ENCODE data around the gene INSIG1. TPM values are rescaled to one million over a fixed set of nuclear protein-coding genes. Genes with fewer than 3 reads are reported as not detected.

INSIG1 gene
- total RNA-seq, 1 donor = 128 TPM

GRCh38 chr7:155337946-155338631, 40.4 kb downstream of the INSIG1 start:
- Histone ChIP-seq H3K4me1 (ENCODE audit: insufficient read depth, low read length) (peaks cover 9% of the 10 kb centered on the region), H3K4me3 (ENCODE audit: low read length) (no peak overlapping the region), H3K9me3 (ENCODE audit: low read depth, low read length) (no peaks in the 10 kb centered on the region), H3K27me3 (ENCODE audit: insufficient read depth, low read length) (peaks cover 9% of the 10 kb centered on the region)

GRCh38 chr7:155338632-155339320, 41.1 kb downstream of the INSIG1 start:
- Histone ChIP-seq H3K27me3 (ENCODE audit: insufficient read depth, low read length) (peaks cover 9% of the 10 kb centered on the region), H3K4me3 (ENCODE audit: low read length) (no peak overlapping the region), H3K4me1 (ENCODE audit: insufficient read depth, low read length) (peaks cover 9% of the 10 kb centered on the region), H3K9me3 (ENCODE audit: low read depth, low read length) (no peaks in the 10 kb centered on the region)

GRCh38 chr7:155339474-155339873, 41.8 kb downstream of the INSIG1 start:
- Histone ChIP-seq H3K4me3 (ENCODE audit: low read length) (no peak overlapping the region), H3K9me3 (ENCODE audit: low read depth, low read length) (no peaks in the 10 kb centered on the region), H3K27me3 (ENCODE audit: insufficient read depth, low read length) (peaks cover 9% of the 10 kb centered on the region), H3K4me1 (ENCODE audit: insufficient read depth, low read length) (peaks cover 10% of the 10 kb centered on the region)

- no peaks in the 10 kb centered on the region for H3K9me3 ChIP-seq (ENCODE audit: low read depth, low read length)
- H3K4me1 ChIP-seq (ENCODE audit: insufficient read depth, low read length) = peaks cover 16% of the 10 kb centered on the region
These were observed 42.4 kb downstream of the INSIG1 start for GRCh38 chr7:155340071-155340531.

GRCh38 chr7:155340721-155341120, 43.0 kb downstream of the INSIG1 start:
- Histone ChIP-seq H3K4me3 (ENCODE audit: low read length) (no peak overlapping the region), H3K4me1 (ENCODE audit: insufficient read depth, low read length) (peaks cover 19% of the 10 kb centered on the region), H3K27me3 (ENCODE audit: insufficient read depth, low read length) (peaks cover 7% of the 10 kb centered on the region), H3K9me3 (ENCODE audit: low read depth, low read length) (no peaks in the 10 kb centered on the region)

More at GRCh38 chr7:155340071-155340531, 42.4 kb downstream of the INSIG1 start:
- peaks cover 9% of the 10 kb centered on the region for H3K27me3 ChIP-seq (ENCODE audit: insufficient read depth, low read length)
- no peak overlapping the region for H3K4me3 ChIP-seq (ENCODE audit: low read length)

- no peaks in the 10 kb centered on the region for H3K9me3 ChIP-seq (ENCODE audit: low read depth, low read length)
- H3K4me1 ChIP-seq (ENCODE audit: insufficient read depth, low read length) = peaks cover 19% of the 10 kb centered on the region
- peaks cover 3% of the 10 kb centered on the region for H3K27me3 ChIP-seq (ENCODE audit: insufficient read depth, low read length)
- no peak overlapping the region for H3K4me3 ChIP-seq (ENCODE audit: low read length)
These were observed 43.8 kb downstream of the INSIG1 start for GRCh38 chr7:155341463-155341983.

- H3K4me1 ChIP-seq (ENCODE audit: insufficient read depth, low read length) = peaks cover 19% of the 10 kb centered on the region
- peaks cover 3% of the 10 kb centered on the region for H3K27me3 ChIP-seq (ENCODE audit: insufficient read depth, low read length)
- no peak overlapping the region for H3K4me3 ChIP-seq (ENCODE audit: low read length)
These were observed 44.6 kb downstream of the INSIG1 start for GRCh38 chr7:155342313-155342712.

GRCh38 chr7:155343150-155343549, 45.5 kb downstream of the INSIG1 start:
- no peaks in the 10 kb centered on the region for H3K9me3 ChIP-seq (ENCODE audit: low read depth, low read length)
- no peak overlapping the region for H3K4me3 ChIP-seq (ENCODE audit: low read length)
- H3K4me1 ChIP-seq (ENCODE audit: insufficient read depth, low read length) = peaks cover 19% of the 10 kb centered on the region
- H3K27me3 ChIP-seq (ENCODE audit: insufficient read depth, low read length) = peaks cover 3% of the 10 kb centered on the region

More at GRCh38 chr7:155342313-155342712, 44.6 kb downstream of the INSIG1 start:
- no peaks in the 10 kb centered on the region for H3K9me3 ChIP-seq (ENCODE audit: low read depth, low read length)

GRCh38 chr7:155343661-155344121, 46.0 kb downstream of the INSIG1 start:
- H3K9me3 ChIP-seq (ENCODE audit: low read depth, low read length) = no peaks in the 10 kb centered on the region
- H3K4me1 ChIP-seq (ENCODE audit: insufficient read depth, low read length) = peaks cover 18% of the 10 kb centered on the region
- no peak overlapping the region for H3K4me3 ChIP-seq (ENCODE audit: low read length)
- peaks cover 3% of the 10 kb centered on the region for H3K27me3 ChIP-seq (ENCODE audit: insufficient read depth, low read length)

GRCh38 chr7:155344270-155344617, 46.6 kb downstream of the INSIG1 start:
- Histone ChIP-seq H3K4me1 (ENCODE audit: insufficient read depth, low read length) (peaks cover 13% of the 10 kb centered on the region), H3K9me3 (ENCODE audit: low read depth, low read length) (no peaks in the 10 kb centered on the region), H3K27me3 (ENCODE audit: insufficient read depth, low read length) (peaks cover 3% of the 10 kb centered on the region), H3K4me3 (ENCODE audit: low read length) (no peak overlapping the region)

GRCh38 chr7:155344618-155345433, 47.1 kb downstream of the INSIG1 start:
- no peaks in the 10 kb centered on the region for H3K9me3 ChIP-seq (ENCODE audit: low read depth, low read length)
- no peak overlapping the region for H3K4me3 ChIP-seq (ENCODE audit: low read length)
- peaks cover 3% of the 10 kb centered on the region for H3K27me3 ChIP-seq (ENCODE audit: insufficient read depth, low read length)
- peaks cover 10% of the 10 kb centered on the region for H3K4me1 ChIP-seq (ENCODE audit: insufficient read depth, low read length)

GRCh38 chr7:155345490-155345889, 47.8 kb downstream of the INSIG1 start:
- peaks cover 3% of the 10 kb centered on the region for H3K27me3 ChIP-seq (ENCODE audit: insufficient read depth, low read length)
- H3K9me3 ChIP-seq (ENCODE audit: low read depth, low read length) = no peaks in the 10 kb centered on the region
- H3K4me3 ChIP-seq (ENCODE audit: low read length) = no peak overlapping the region
- H3K4me1 ChIP-seq (ENCODE audit: insufficient read depth, low read length) = peaks cover 10% of the 10 kb centered on the region

GRCh38 chr7:155346285-155346684, 48.6 kb downstream of the INSIG1 start:
- H3K27me3 ChIP-seq (ENCODE audit: insufficient read depth, low read length) = peaks cover 3% of the 10 kb centered on the region
- no peaks in the 10 kb centered on the region for H3K9me3 ChIP-seq (ENCODE audit: low read depth, low read length)
- H3K4me1 ChIP-seq (ENCODE audit: insufficient read depth, low read length) = peaks cover 10% of the 10 kb centered on the region
- no peak overlapping the region for H3K4me3 ChIP-seq (ENCODE audit: low read length)

GRCh38 chr7:155348806-155349205, 51.1 kb downstream of the INSIG1 start:
- Histone ChIP-seq H3K4me3 (ENCODE audit: low read length) (no peak overlapping the region), H3K27me3 (ENCODE audit: insufficient read depth, low read length) (peaks cover 3% of the 10 kb centered on the region), H3K4me1 (ENCODE audit: insufficient read depth, low read length) (peaks cover 10% of the 10 kb centered on the region), H3K9me3 (ENCODE audit: low read depth, low read length) (no peaks in the 10 kb centered on the region)

Data from mononuclear cell (primary cell).